ENCODE results near the gene ACOX1. TPM values are rescaled to one million over a fixed set of nuclear protein-coding genes. Genes with fewer than 3 reads are reported as not detected.

ACOX1 gene
- total RNA-seq, 1 donor, result 79.9 TPM

- no peak for TF ChIP-seq CTCF (IDR thresholded peaks at IDR 0.05; ENCODE audit: insufficient read depth, low read depth, low read length)
- no peak for DNase-seq (ENCODE audit: low read depth)
- H3K4me3 ChIP-seq (ENCODE audit: low read depth, low read length), result no peak overlapping the region
These were observed 69.7 kb downstream of the ACOX1 start for GRCh38 chr17:75909051-75909811.

GRCh38 chr17:75908201-75908600 lies 70.8 kb downstream of the ACOX1 start:
- no peak for DNase-seq (ENCODE audit: low read depth)
- no peak overlapping the region for H3K4me3 ChIP-seq (ENCODE audit: low read depth, low read length)
- TF ChIP-seq CTCF (IDR thresholded peaks at IDR 0.05; ENCODE audit: insufficient read depth, low read depth, low read length), result no peak

GRCh38 chr17:75906143-75906884 lies 72.7 kb downstream of the ACOX1 start:
- TF ChIP-seq CTCF (IDR thresholded peaks at IDR 0.05; ENCODE audit: insufficient read depth, low read depth, low read length), result no peak
- DNase-seq (ENCODE audit: low read depth), result no peak

GRCh38 chr17:75904749-75905521 lies 74.0 kb downstream of the ACOX1 start, which contains the start of gene MRPL38:
TSS of gene MRPL38 (minus strand) at chr17:75904884. CDS start at chr17:75904875, 9 bp downstream.
- peak; percentile 95 for DNase-seq (ENCODE audit: low read depth)
- peak within 1 kb of the TSS; percentile 84 for H3K4me3 ChIP-seq (ENCODE audit: low read depth, low read length)
- TF ChIP-seq CTCF (IDR thresholded peaks at IDR 0.05; ENCODE audit: insufficient read depth, low read depth, low read length), result peak; percentile 88

More at GRCh38 chr17:75906143-75906884, 72.7 kb downstream of the ACOX1 start:
- no peak overlapping the region for H3K4me3 ChIP-seq (ENCODE audit: low read depth, low read length)

- no peak overlapping the region for H3K4me3 ChIP-seq (ENCODE audit: low read depth, low read length)
- no peak for TF ChIP-seq CTCF (IDR thresholded peaks at IDR 0.05; ENCODE audit: insufficient read depth, low read depth, low read length)
- no peak for DNase-seq (ENCODE audit: low read depth)
These were observed 76.6 kb downstream of the ACOX1 start for GRCh38 chr17:75902406-75902805.

GRCh38 chr17:75901727-75902126 lies 77.2 kb downstream of the ACOX1 start:
- TF ChIP-seq CTCF (IDR thresholded peaks at IDR 0.05; ENCODE audit: insufficient read depth, low read depth, low read length), result no peak
- no peak for DNase-seq (ENCODE audit: low read depth)
- no peak overlapping the region for H3K4me3 ChIP-seq (ENCODE audit: low read depth, low read length)

Measured in fibroblast of villous mesenchyme (primary cell).